SK-N-MC (cell line): ENCODE measurements around the gene USH1G.

Source experiments
- EZH2 ChIP-seq: fragments of 200-600 bp; sonication (generic); IDR thresholded peaks from one replicate; pipeline ENCODE4 v1.6.1; 2017; ENCODE audit warnings: antibody characterized with exemption
- POLR2AphosphoS5 ChIP-seq: IDR thresholded peaks from 2 replicates; pipeline ENCODE4 v1.6.1; 2012; ENCODE audit warnings: mild to moderate bottlenecking, low read depth, low read length, borderline replicate concordance

- TF ChIP-seq POLR2AphosphoS5 = no peak
- TF ChIP-seq EZH2 = no peak
Measured at GRCh38 chr17:74938194-74938950, 15.3 kb upstream of the USH1G start.
